ENCODE data around the gene SZT2.
A peak's percentile ranks its signal among the peaks of the same experiment; 100 is the strongest.
"Not testable (repeated sequence)": the region's sequence is repeated elsewhere in the genome, so short reads cannot be mapped to it uniquely, and the experiment has no call there.

The SZT2 gene

GRCh38 chr1:43388613-43389012, 1.1 kb upstream of the SZT2 start:
- no peak for DNase-seq (ENCODE audit: low read depth in 2 of 2)

- no peak for DNase-seq (ENCODE audit: low read depth in 2 of 2)
Measured at GRCh38 chr1:43392702-43393101, 3.0 kb downstream of the SZT2 start.

- no peak for DNase-seq (ENCODE audit: low read depth in 2 of 2)
Measured at GRCh38 chr1:43395523-43395922, 5.8 kb downstream of the SZT2 start.

- DNase-seq (ENCODE audit: low read depth in 2 of 2): no peak
Measured at GRCh38 chr1:43396059-43396458, 6.4 kb downstream of the SZT2 start.

GRCh38 chr1:43398227-43398626, 8.5 kb downstream of the SZT2 start:
- DNase-seq (ENCODE audit: low read depth in 2 of 2): no peak

GRCh38 chr1:43400441-43400840, 10.7 kb downstream of the SZT2 start:
- not testable (repeated sequence) for DNase-seq (ENCODE audit: low read depth in 2 of 2)

GRCh38 chr1:43402089-43402865, 12.6 kb downstream of the SZT2 start:
- DNase-seq (ENCODE audit: low read depth in 2 of 2): no peak

GRCh38 chr1:43404353-43404752, 14.7 kb downstream of the SZT2 start:
- no peak for DNase-seq (ENCODE audit: low read depth in 2 of 2)

- DNase-seq (ENCODE audit: low read depth in 2 of 2): no peak
Measured at GRCh38 chr1:43405219-43405875, 15.6 kb downstream of the SZT2 start.

- no peak for DNase-seq (ENCODE audit: low read depth in 2 of 2)
Measured at GRCh38 chr1:43405876-43406234, 16.2 kb downstream of the SZT2 start.

- no peak for DNase-seq (ENCODE audit: low read depth in 2 of 2)
Measured at GRCh38 chr1:43410571-43410970, 20.9 kb downstream of the SZT2 start.

GRCh38 chr1:43413426-43413825, 23.7 kb downstream of the SZT2 start:
- not testable (repeated sequence) for DNase-seq (ENCODE audit: low read depth in 2 of 2)

- DNase-seq (ENCODE audit: low read depth in 2 of 2): peak; percentile 19 to 37
Measured at GRCh38 chr1:43414634-43415223, 25.0 kb downstream of the SZT2 start.

GRCh38 chr1:43415901-43416300, 26.2 kb downstream of the SZT2 start:
- DNase-seq (ENCODE audit: low read depth in 2 of 2): no peak

- no peak for DNase-seq (ENCODE audit: low read depth in 2 of 2)
Measured at GRCh38 chr1:43418858-43419257, 29.2 kb downstream of the SZT2 start.

GRCh38 chr1:43419627-43420425, 30.1 kb downstream of the SZT2 start:
- no peak for DNase-seq (ENCODE audit: low read depth in 2 of 2)

GRCh38 chr1:43420874-43421273, 31.2 kb downstream of the SZT2 start:
- DNase-seq (ENCODE audit: low read depth in 2 of 2): no peak

GRCh38 chr1:43421396-43421795, 31.7 kb downstream of the SZT2 start:
- DNase-seq (ENCODE audit: low read depth in 2 of 2): no peak

GRCh38 chr1:43421976-43422750, 32.5 kb downstream of the SZT2 start:
- DNase-seq (ENCODE audit: low read depth in 2 of 2): no peak

GRCh38 chr1:43422995-43423671, 33.4 kb downstream of the SZT2 start:
- no peak for DNase-seq (ENCODE audit: low read depth in 2 of 2)
